NCI-H2029 treated with DMSO at 0.1 percent for 48 hours (cell line): ENCODE results near the gene SRMS.

Experiments
- DNase-seq: peaks from one replicate; lab custom pipeline; 2025; lab: John Stamatoyannopoulos, UW

The SRMS gene

DNA sequence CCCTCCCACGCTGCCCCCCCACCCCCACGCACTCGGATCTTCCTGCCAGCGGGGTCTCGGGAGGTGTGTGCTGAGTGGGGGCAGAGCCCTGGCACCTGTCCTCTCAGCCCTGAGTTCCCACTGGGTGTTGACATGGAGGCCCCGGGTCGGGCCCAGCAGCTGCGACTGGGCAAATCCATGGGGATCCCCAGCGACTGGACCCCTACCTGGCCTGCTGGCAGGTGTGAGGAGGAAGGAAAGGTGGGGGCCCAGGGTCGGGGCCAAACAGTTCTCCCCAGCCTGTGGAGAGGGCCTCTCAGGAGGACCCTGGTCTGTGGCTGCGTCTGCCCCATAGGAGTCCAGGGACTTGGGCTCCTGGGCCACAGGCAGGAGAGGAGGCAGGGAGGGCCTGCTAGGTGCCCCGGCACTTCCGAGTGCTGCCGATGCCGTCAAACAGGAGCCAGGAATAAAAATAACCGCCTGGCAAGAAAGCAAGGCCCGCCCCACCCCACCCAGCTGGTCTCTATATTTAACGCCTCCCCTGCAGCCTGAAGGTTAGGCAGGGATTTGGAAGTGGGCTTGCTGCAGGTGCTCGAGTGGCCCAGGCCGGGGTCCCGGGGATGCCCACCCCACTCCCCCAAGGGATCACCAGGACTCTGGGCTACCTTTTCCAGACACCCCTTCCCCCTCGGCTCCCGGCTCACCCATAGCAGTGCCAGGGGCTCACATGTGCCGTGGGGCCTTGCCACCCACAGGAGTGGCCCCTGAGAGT is 47.2 kb downstream of the SRMS start:
- no peak for DNase-seq

DNA sequence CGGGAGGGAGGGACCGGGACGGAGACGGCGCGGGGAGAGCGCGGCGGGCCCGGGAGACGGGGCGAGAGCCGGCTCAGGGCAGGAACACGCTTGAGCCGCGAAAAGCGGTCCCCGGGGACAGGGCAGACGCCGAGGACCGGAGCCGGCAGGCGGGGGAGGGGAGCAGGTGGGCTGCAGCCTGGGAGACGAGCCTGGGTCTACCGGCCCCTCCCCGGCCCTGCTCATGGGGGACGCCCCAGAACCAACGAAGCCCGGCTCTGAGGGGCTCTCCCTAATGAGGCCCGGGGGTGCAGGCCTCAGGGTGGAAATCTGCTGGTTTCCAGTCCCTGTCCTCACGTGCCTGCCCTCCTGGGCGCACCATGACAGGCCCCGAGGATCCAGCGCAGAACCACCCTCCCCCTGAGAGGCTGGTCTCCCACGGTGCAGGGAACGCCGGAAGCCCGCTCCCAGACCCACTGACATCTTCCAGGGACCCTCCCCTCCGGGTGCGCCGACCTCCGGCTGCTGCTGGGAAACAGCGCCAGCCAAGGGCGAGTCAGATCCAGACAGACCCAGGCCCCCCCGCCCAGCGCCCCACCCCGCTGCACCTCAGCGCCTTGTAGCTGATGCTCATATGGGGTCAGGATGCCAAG is 48.1 kb downstream of the SRMS start:
- no peak for DNase-seq

- DNase-seq: no peak
Measured at GRCh38 chr20:63498960-63499337, 48.6 kb downstream of the SRMS start, which contains the start of gene EEF1A2. Gene EEF1A2, minus strand, starts transcription at chr20:63499083. Its CDS starts 1,320 bp downstream, at chr20:63497763.

GRCh38 chr20:63497946-63498935 is 49.3 kb downstream of the SRMS start:
- DNase-seq: no peak

DNA sequence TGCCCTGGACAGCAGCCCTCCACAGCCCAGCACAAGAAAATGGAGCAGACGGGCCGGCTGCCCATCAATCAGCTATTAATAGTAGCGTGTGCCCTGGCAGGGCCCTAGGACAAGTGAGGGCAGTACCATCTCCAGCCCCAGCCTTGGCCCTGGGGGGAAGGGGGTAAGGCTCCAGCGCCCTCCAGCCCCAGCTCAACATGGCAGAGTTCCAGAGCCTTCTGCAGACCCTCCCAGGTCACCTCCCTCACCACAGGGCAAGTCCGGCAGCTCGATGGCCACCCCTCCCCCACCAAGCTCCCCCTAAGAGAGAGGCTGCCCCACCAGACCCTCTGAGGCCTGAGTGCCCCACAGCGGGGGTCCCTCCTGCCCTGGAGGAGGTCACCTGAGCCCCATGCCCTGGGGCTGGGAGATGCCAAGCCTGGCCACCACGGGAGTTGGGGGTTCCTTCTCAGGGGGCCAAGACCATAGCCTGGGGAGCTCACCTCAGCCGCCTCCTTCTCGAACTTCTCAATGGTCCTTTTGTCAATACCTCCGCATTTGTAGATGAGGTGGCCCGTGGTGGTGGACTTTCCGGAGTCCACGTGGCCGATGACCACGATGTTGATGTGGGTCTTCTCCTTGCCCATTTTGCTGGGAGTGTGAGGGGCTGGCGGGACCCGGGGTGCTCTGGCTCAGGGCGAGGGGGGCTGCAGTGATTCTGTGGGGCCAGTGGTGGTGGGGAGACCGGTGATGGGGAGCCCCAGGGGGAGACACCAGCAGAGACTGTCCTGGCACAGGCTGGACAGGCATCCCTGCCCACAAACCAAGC is 50.2 kb downstream of the SRMS start:
- DNase-seq: no peak

DNA sequence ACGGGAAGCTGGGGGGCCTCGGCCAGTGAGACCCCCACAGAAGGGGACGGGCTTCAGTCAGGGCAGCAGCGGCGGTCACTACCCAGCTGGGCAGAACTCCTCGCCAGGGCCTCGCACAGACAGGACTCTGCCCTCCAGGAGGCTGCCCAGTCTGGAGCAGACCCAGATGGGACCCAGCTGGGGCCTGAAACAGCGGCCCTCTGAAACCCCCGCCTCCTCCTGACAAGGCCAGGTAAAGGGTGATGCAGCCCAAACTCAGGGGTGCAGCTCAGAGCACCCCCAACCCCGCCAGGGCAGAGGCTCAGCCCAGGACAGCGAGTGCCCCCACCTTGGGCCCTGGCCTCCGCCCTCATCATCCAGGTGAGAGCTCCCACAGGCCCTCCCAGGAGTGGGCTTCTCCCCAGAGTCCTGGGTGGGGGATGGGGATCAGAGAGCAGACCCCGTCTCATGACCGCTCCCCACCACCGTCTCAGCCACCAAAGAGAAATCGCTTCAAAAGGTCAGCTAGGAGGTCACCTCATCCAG is 50.9 kb downstream of the SRMS start:
- DNase-seq: no peak

DNA sequence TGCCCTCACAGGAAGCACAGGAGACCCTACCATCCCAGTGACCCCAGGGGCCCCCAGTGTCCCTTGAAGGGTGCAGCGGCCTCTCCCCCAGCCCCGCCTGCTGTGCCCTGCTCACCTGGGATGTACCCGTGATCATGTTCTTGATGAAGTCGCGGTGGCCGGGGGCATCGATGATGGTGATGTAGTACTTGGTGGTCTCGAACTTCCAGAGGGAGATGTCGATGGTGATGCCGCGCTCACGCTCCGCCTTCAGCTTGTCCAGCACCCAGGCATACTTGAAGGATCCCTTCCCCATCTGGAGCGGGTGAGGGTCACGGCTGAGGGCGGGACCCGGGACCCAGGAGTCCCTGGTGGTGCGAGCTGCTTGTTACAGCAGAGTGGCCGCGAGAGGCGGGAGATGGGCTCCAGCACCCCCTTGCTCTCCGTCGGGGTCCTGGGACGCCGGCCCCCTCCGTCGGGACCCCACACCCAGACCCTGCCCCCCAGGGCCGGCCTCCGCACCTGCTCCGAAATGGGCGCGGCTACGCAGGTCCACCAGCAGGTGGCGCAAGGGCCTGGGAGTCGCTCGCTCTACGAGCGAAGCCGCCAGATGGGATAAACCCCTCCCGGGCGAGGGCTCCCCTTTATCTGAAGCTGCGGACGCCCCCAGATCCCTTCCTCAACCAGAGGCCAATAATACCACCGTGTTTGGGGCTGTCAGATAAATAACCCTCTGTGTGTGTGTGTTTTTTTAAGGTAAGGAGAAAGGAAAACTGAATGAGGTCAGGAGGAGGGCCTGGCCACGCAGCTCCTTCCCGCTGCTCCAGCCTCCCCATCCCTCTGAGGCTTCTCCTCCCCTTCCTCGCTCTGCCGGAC is 51.6 kb downstream of the SRMS start:
- no peak for DNase-seq

GRCh38 chr20:63495167-63495720 is 52.3 kb downstream of the SRMS start:
- no peak for DNase-seq

GRCh38 chr20:63494420-63495166 is 53.0 kb downstream of the SRMS start:
- DNase-seq: no peak

DNA sequence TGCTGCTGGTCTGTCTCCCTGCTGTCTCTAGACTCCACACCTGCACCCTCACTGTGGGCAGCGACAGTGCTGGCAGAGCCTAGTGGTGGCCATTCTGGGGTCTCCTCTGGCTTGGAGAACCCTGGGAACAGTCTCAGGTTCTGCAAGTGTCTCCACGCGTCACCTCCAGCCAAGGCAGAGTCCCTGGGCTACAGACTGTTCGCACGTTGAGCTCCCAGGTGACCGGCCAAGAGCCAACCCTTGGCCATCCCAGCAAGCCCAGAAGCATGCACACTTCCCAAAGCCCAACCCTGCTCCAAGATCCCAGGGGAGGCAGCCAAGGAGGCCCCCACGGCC is 53.5 kb downstream of the SRMS start:
- DNase-seq: no peak

GRCh38 chr20:63493563-63494020 is 54.0 kb downstream of the SRMS start:
- no peak for DNase-seq

- DNase-seq: no peak
Measured at GRCh38 chr20:63492982-63493381, 54.6 kb downstream of the SRMS start.

DNA sequence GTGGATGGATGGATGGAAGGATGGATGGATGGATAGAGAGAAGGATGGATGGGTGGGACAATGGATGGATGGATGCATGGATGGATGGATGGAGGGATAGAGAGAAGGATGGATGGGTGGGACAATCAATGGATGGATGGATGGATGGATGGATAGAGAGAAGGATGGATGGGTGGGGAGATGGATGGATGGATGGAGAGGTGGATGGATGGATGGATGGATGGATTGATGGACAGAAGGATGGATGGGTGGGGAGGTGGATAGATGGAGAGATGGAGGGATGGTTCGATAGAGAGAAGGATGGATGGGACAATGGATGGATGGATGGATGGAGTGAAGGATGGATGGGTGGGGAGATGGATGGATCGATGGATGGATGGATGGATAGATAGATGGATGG is 55.0 kb downstream of the SRMS start:
- no peak for DNase-seq

DNA sequence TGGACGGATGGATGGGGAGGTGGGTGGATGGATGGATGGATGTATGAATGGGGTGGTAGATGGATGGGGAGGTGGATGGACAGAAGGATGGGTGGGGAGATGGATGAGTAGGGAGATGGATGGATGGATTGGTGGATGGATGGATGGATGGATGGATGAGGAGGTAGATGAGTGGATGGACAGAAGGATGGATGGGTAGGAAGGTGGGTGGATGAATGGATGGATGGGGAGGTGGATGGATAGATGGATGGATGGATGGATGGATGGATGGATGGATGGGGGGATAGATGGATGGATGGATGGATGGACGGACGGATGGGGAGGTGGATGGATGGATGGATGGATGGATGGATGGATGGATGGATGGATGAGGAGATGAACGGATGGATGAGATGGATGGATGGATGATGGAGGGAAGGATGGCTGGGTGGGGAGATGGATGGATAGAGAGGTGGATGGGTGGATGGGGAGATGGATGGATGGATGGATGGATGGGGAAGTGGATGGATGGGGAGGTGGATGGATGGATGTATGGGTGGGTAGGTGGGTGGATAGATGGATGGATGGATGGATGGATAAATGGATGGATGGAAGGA is 55.8 kb downstream of the SRMS start:
- DNase-seq: no peak

GRCh38 chr20:63491078-63491477 is 56.5 kb downstream of the SRMS start:
- DNase-seq: no peak
